ENCODE results near the gene CCL22. TPM values are rescaled to one million over a fixed set of nuclear protein-coding genes. Genes with fewer than 3 reads are reported as not detected.

CCL22 gene
- total RNA-seq, 1 experiment from 2014 or later = not detected

GRCh38 chr16:57401943-57402640 lies 43.5 kb downstream of the CCL22 start:
- Histone ChIP-seq H3K14ac (ENCODE audit: insufficient read depth, low read length) (no peak overlapping the region), H2BK15ac (ENCODE audit: low read depth, low read length) (no peak overlapping the region), H3K23ac (ENCODE audit: insufficient read length, low read depth, low read length) (no peak overlapping the region), H2AK5ac (ENCODE audit: insufficient read length, low read length) (no peak overlapping the region), H4K8ac (replicated peaks; ENCODE audit: insufficient read length, low read depth, low read length) (no peak overlapping the region), H2BK120ac (ENCODE audit: low read depth, low read length, poor library complexity, severe bottlenecking) (no peak overlapping the region), H3K4me2 (ENCODE audit: insufficient read depth, insufficient read length, low read length) (no peak overlapping the region), H4K5ac (ENCODE audit: insufficient read length, low read depth, low read length) (no peak overlapping the region), H3K4me1 (ENCODE audit: insufficient read depth, low read length) (no peaks in the 10 kb centered on the region), H3K9me3 (ENCODE audit: control insufficient read depth, low read depth, low read length) (no peaks in the 10 kb centered on the region), H2AFZ (ENCODE audit: low read length) (no peak overlapping the region), H3K27ac (ENCODE audit: insufficient read length, low read depth, low read length) (no peak overlapping the region), H3K18ac (ENCODE audit: insufficient read length, low read depth, low read length) (no peak overlapping the region), H4K20me1 (ENCODE audit: control insufficient read depth, insufficient read depth, insufficient read length) (no peaks in the 10 kb centered on the region), H3K79me2 (ENCODE audit: insufficient read depth, low read length) (no peaks in the 10 kb centered on the region), H3K27me3 (ENCODE audit: insufficient read depth, low read length) (no peaks in the 10 kb centered on the region), H3K9ac (ENCODE audit: extremely low read depth, insufficient read length, low read length) (no peak overlapping the region), H3K56ac (ENCODE audit: insufficient read length, low read depth, low read length) (no peak overlapping the region), H3K79me1 (ENCODE audit: insufficient read depth, low read depth, low read length, poor library complexity, severe bottlenecking) (no peaks in the 10 kb centered on the region), H3K4ac (ENCODE audit: low read depth, low read length) (no peak overlapping the region), H3K23me2 (ENCODE audit: insufficient read length, low read depth, low read length, poor library complexity, severe bottlenecking) (no peaks in the 10 kb centered on the region), H2BK5ac (ENCODE audit: insufficient read length, low read length) (no peak overlapping the region), H4K91ac (ENCODE audit: insufficient read length, low read depth, low read length) (no peak overlapping the region), H3T11ph (ENCODE audit: low read length) (no peak overlapping the region), H2BK12ac (ENCODE audit: insufficient read length, low read depth, low read length) (no peak overlapping the region), H2BK20ac (ENCODE audit: low read depth, low read length, poor library complexity, severe bottlenecking) (no peak overlapping the region)
- no CpG with 5 or more reads among the region's 7 CpGs for WGBS (ENCODE audit: extremely low coverage, insufficient read length, low lambda C conversion rate)
- H3K27me3 Mint-ChIP-seq (ENCODE audit: low read depth) = peaks cover 8% of the 10 kb centered on the region
- no peak overlapping the region for H3K27ac Mint-ChIP-seq
- H3K4me1 Mint-ChIP-seq = no peaks in the 10 kb centered on the region
- DNase-seq = no peak
- no peaks in the 10 kb centered on the region; a peak in 1 of 5 replicates for H3K9me3 Mint-ChIP-seq
- no peaks in the 10 kb centered on the region for H3K36me3 Mint-ChIP-seq (ENCODE audit: insufficient read depth in 1 of 3, low read depth in 3 of 3)
- TF ChIP-seq, protein P1, sequence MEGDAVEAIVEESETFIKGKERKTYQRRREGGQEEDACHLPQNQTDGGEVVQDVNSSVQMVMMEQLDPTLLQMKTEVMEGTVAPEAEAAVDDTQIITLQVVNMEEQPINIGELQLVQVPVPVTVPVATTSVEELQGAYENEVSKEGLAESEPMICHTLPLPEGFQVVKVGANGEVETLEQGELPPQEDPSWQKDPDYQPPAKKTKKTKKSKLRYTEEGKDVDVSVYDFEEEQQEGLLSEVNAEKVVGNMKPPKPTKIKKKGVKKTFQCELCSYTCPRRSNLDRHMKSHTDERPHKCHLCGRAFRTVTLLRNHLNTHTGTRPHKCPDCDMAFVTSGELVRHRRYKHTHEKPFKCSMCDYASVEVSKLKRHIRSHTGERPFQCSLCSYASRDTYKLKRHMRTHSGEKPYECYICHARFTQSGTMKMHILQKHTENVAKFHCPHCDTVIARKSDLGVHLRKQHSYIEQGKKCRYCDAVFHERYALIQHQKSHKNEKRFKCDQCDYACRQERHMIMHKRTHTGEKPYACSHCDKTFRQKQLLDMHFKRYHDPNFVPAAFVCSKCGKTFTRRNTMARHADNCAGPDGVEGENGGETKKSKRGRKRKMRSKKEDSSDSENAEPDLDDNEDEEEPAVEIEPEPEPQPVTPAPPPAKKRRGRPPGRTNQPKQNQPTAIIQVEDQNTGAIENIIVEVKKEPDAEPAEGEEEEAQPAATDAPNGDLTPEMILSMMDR (conservative IDR thresholded peaks at IDR 0.05) = no peak
- no peak overlapping the region for H3K4me3 Mint-ChIP-seq

All from H9 (cell line).